PC-3 (cell line): ENCODE results near the gene CARD11. TPM values are rescaled to one million over a fixed set of nuclear protein-coding genes. Genes with fewer than 3 reads are reported as not detected.

Experiments
- ATAC-seq: fragments of 200-7000 bp; cut with Tn5 transposase; 2 replicates; pipeline ENCODE4 v1.9.1; 2020; ENCODE audit warnings: mild to moderate bottlenecking, moderate library complexity
- BruUV-seq: library from RNA; stranded (reverse); fragments of 400-500 nt; replicated peaks from 2 replicates; lab custom pipeline; 2021; lab: Mats Ljungman, UMichigan
- CTCF ChIA-PET: fragments of 300-600 bp; sonication (Branson Sonifier 250); formaldehyde crosslinking; loops from one replicate; lab custom pipeline; 2022; ENCODE audit warnings: antibody characterized with exemption; lab: Charles Lee
- POLR2A ChIA-PET: fragments of 300-600 bp; sonication (Branson Sonifier 250); formaldehyde crosslinking; loops from one replicate; lab custom pipeline; 2022; ENCODE audit warnings: antibody characterized with exemption; ENCODE audit not compliant: unreplicated experiment; lab: Charles Lee
- DNase-seq: peaks from one replicate; pipeline ENCODE4 v3.0.0-alpha.2; 2015
- H2AFZ ChIP-seq: fragments of 300-600 bp; sonication (generic); 2 replicates; pipeline ENCODE4 v1.6.0; 2016; ENCODE audit warnings: antibody characterized with exemption, low read length
- H3F3A ChIP-seq: fragments of 300-600 bp; sonication (generic); one replicate; pipeline ENCODE4 v1.6.0; 2017; ENCODE audit warnings: antibody characterized with exemption, low read length, control low read depth, mild to moderate bottlenecking; ENCODE audit not compliant: unreplicated experiment
- H3K27ac ChIP-seq: fragments of 300-600 bp; sonication (generic); 2 replicates; pipeline ENCODE4 v1.5.1; 2016; ENCODE audit warnings: mild to moderate bottlenecking, low read length
- H3K27me3 ChIP-seq: fragments of 300-600 bp; sonication (generic); 2 replicates; pipeline ENCODE4 v1.6.1; 2016; ENCODE audit warnings: low read length, mixed read lengths
- H3K36me3 ChIP-seq: fragments of 300-600 bp; sonication (generic); 2 replicates; pipeline ENCODE4 v1.6.1; 2016; ENCODE audit warnings: low read depth, mixed run types, low read length, mixed read lengths
- H3K4me1 ChIP-seq: fragments of 300-600 bp; sonication (generic); 2 replicates; pipeline ENCODE4 v1.5.1; 2016; ENCODE audit warnings: low read length; ENCODE audit not compliant: insufficient read depth
- H3K4me2 ChIP-seq: fragments of 300-600 bp; sonication (generic); 2 replicates; pipeline ENCODE4 v1.6.0; 2016; ENCODE audit warnings: low read length
- H3K4me3 ChIP-seq: fragments of 300-600 bp; sonication (generic); 2 replicates; pipeline ENCODE4 v1.5.1; 2016; ENCODE audit warnings: mild to moderate bottlenecking, low read length, mixed read lengths
- H3K79me2 ChIP-seq: fragments of 300-600 bp; sonication (generic); 2 replicates; pipeline ENCODE4 v1.6.1; 2017; ENCODE audit warnings: low read length, mixed read lengths
- H3K9ac ChIP-seq: fragments of 300-600 bp; sonication (generic); 2 replicates; pipeline ENCODE4 v1.6.0; 2016; ENCODE audit warnings: mild to moderate bottlenecking, low read length
- H3K9me2 ChIP-seq: fragments of 300-600 bp; sonication (generic); replicated peaks from 2 replicates; pipeline ENCODE4 v1.6.1; 2016; ENCODE audit warnings: mixed run types, low read length, mixed read lengths
- H3K9me3 ChIP-seq: fragments of 300-600 bp; sonication (generic); 2 replicates; pipeline ENCODE4 v1.6.1; 2016; ENCODE audit warnings: low read length, mixed read lengths
- H4K20me1 ChIP-seq: fragments of 300-600 bp; sonication (generic); 2 replicates; pipeline ENCODE4 v1.6.1; 2016; ENCODE audit warnings: low read length, mixed read lengths
- EZH2 ChIP-seq: fragments of 300-600 bp; sonication (generic); IDR thresholded peaks from one replicate; pipeline ENCODE4 v1.6.1; 2017; ENCODE audit warnings: antibody characterized with exemption, mild to moderate bottlenecking, low read length; ENCODE audit not compliant: unreplicated experiment
- EZH2phosphoT487 ChIP-seq: fragments of 300-600 bp; sonication (generic); IDR thresholded peaks from 2 replicates; pipeline ENCODE4 v1.6.1; 2018; ENCODE audit warnings: mild to moderate bottlenecking, antibody characterized with exemption, low read length, borderline replicate concordance
- intact Hi-C: fragments of 100-400 bp; cut with micrococcal nuclease; formaldehyde crosslinking; loops from 2 replicates; pipeline ENCODE4 v1.9.0; 2023
- total RNA-seq: library from RNA; depleted of rRNA; stranded (reverse); fragments of >200 nt; gene quantifications from 2 replicates; pipeline ENCODE4 v1.2.3, GENCODE V29; 2014
- TF ChIP-seq, protein P1 (sequence below): fragments of 300-600 bp; sonication (generic); conservative IDR thresholded peaks from 2 replicates; pipeline ENCODE4 v1.5.1; 2017; ENCODE audit warnings: antibody characterized with exemption, low read depth, mild to moderate bottlenecking, low read length

Gene CARD11
- total RNA-seq, 1 experiment from 2014 or later: not detected

DNA sequence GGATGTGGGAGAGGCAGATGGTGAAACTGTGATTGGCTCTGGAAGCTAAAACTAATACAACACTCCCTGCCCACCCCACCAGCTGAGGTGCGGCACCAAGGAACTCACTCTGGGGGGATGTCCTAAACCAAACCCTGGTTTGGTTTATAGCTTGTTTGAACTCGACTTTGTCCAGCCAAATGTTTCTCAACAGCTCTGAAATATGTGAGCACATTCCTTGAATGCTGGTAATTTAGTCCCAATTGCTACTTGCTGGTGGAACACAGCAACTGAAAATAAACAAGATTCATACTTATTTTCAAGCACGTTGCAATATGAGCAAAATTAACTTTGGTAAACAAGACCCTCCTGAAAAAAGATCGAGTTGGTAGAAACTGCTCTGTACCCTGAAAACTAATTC is 39.7 kb upstream of the CARD11 start:
- Histone ChIP-seq H3K9me2 (no peaks in the 10 kb centered on the region), H3K9me3 (no peaks in the 10 kb centered on the region), H4K20me1 (no peaks in the 10 kb centered on the region), H3K4me3 (no peak overlapping the region), H3K79me2 (no peaks in the 10 kb centered on the region), H3F3A (no peaks in the 10 kb centered on the region), H3K4me2 (no peak overlapping the region), H3K27ac (no peak overlapping the region), H2AFZ (no peak overlapping the region), H3K4me1 (no peaks in the 10 kb centered on the region), H3K27me3 (0 out of 2 replicates have a peak, but pooled peaks cover 9% of the 10 kb centered on the region), H3K9ac (no peak overlapping the region), H3K36me3 (no peaks in the 10 kb centered on the region)
- no peak for TF ChIP-seq EZH2
- TF ChIP-seq, protein P1, sequence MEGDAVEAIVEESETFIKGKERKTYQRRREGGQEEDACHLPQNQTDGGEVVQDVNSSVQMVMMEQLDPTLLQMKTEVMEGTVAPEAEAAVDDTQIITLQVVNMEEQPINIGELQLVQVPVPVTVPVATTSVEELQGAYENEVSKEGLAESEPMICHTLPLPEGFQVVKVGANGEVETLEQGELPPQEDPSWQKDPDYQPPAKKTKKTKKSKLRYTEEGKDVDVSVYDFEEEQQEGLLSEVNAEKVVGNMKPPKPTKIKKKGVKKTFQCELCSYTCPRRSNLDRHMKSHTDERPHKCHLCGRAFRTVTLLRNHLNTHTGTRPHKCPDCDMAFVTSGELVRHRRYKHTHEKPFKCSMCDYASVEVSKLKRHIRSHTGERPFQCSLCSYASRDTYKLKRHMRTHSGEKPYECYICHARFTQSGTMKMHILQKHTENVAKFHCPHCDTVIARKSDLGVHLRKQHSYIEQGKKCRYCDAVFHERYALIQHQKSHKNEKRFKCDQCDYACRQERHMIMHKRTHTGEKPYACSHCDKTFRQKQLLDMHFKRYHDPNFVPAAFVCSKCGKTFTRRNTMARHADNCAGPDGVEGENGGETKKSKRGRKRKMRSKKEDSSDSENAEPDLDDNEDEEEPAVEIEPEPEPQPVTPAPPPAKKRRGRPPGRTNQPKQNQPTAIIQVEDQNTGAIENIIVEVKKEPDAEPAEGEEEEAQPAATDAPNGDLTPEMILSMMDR: no peak
- TF ChIP-seq EZH2phosphoT487: no peak
- no peak for ATAC-seq
- intact Hi-C loops: no loop called here
- no TSS peak for BruUV-seq
- ChIA-PET CTCF (no interaction called here), POLR2A (no interaction called here)
- no peak for DNase-seq

DNA sequence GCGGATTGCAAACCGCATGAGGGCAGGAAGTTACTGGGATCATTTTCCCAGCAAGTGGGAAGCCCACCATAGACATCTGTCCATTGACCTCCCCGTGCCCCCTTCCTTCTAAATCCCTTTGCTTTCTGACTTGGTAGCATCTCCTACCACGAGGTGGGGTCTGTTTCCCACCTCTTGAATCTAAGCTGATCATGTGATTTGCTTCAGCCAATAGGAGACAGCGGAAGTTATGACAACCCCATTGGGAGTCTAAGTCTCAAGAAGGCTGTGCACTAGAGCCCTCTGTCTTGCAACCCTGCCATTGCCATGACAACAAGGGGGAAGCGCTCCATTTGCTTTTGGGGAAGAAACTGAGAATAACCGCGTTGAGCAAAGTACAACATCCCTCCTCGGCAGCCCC is 39.2 kb upstream of the CARD11 start:
- Histone ChIP-seq H4K20me1 (no peaks in the 10 kb centered on the region), H3K9ac (no peak overlapping the region), H3K4me2 (no peak overlapping the region), H3F3A (no peaks in the 10 kb centered on the region), H3K4me1 (no peaks in the 10 kb centered on the region), H2AFZ (no peak overlapping the region), H3K36me3 (no peaks in the 10 kb centered on the region), H3K9me3 (no peaks in the 10 kb centered on the region), H3K27me3 (0 out of 2 replicates have a peak, but pooled peaks cover 9% of the 10 kb centered on the region), H3K4me3 (no peak overlapping the region), H3K9me2 (no peaks in the 10 kb centered on the region), H3K27ac (no peak overlapping the region), H3K79me2 (no peaks in the 10 kb centered on the region)
- intact Hi-C loops: no loop called here
- CTCF ChIA-PET: no interaction called here
- TF ChIP-seq EZH2 (no peak), EZH2phosphoT487 (no peak)
- TF ChIP-seq, protein P1: no peak
- no TSS peak for BruUV-seq
- DNase-seq: peak; percentile 4
- POLR2A ChIA-PET: no interaction called here
- no peak for ATAC-seq

DNA sequence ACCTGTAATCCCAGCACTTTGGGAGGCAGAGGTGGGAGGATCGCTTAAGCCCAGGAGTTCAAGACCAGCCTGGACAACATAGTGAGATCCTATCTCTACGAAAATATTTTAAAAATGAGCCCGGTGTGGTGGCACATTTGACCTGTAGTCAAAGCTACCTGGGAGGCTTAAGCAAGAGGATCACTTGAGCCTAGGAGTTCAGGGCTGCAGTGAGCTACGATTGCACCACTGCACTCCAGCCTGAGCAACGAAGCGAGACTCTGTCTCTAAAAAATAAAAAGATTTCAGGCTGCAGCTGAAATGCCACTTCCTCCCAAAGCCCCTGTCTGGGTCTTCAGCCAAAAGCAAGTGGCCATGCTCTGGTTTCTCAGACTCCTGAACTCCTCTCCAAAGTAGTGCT is 38.7 kb upstream of the CARD11 start:
- intact Hi-C loops: no loop called here
- Histone ChIP-seq H3K9ac (no peak overlapping the region), H2AFZ (no peak overlapping the region), H3K9me2 (no peaks in the 10 kb centered on the region), H3K4me1 (no peaks in the 10 kb centered on the region), H3K27me3 (peaks cover 9% of the 10 kb centered on the region; the same call in 1 of the 2 replicates), H4K20me1 (no peaks in the 10 kb centered on the region), H3F3A (no peaks in the 10 kb centered on the region), H3K36me3 (no peaks in the 10 kb centered on the region), H3K27ac (no peak overlapping the region), H3K9me3 (no peaks in the 10 kb centered on the region), H3K79me2 (no peaks in the 10 kb centered on the region), H3K4me3 (no peak overlapping the region), H3K4me2 (no peak overlapping the region)
- ATAC-seq (no peak), DNase-seq (no peak)
- TF ChIP-seq EZH2phosphoT487 (no peak), EZH2 (no peak)
- TF ChIP-seq, protein P1: no peak
- BruUV-seq: no TSS peak
- POLR2A ChIA-PET: no interaction called here
- CTCF ChIA-PET: no interaction called here
